ENCODE results near the gene DUOX1.

GRCh38 chr15:45186771-45187577, 57.2 kb downstream of the DUOX1 start:
- TF ChIP-seq EZH2 (IDR thresholded peaks at IDR 0.05) (no peak), POLR2AphosphoS5 (IDR thresholded peaks at IDR 0.05; ENCODE audit: borderline replicate concordance, low read depth, low read length) (no peak)
